ENCODE results near the gene RASAL2. TPM values are rescaled to one million over a fixed set of nuclear protein-coding genes. Genes with fewer than 3 reads are reported as not detected.
"Not testable (repeated sequence)": the region's sequence is repeated elsewhere in the genome, so short reads cannot be mapped to it uniquely, and the experiment has no call there.

Gene RASAL2
- total RNA-seq, 1 donor from 2014 or later = 12.4 TPM

DNA sequence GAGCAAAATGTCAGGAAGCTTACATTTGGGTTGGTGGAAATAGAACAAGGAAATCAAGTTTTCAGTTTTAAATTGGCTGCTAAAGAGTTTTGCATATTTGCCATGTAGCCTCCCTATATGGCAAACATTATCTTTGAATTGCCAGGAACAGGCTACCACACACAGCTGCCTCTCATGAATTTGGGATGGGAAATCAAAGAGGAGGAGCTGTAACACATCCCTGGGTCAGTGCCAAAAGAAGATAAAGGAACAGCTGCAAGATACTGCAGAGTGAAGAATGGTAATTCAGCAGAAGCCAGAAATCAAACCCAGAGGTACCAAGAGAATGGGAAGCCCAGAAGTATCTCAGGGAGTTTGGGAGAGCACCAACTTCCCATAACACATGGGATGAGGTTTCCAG, 18.6 kb upstream of the RASAL2 start:
- Histone ChIP-seq H3K36me3 (ENCODE audit: control insufficient read depth, insufficient read depth, low read length) (no peaks in the 10 kb centered on the region), H3K27me3 (ENCODE audit: control insufficient read depth, insufficient read depth, low read length) (no peaks in the 10 kb centered on the region), H3K4me3 (ENCODE audit: low read depth, low read length) (no peak overlapping the region)
- FAIRE-seq = no peak
- TF ChIP-seq, protein P1, sequence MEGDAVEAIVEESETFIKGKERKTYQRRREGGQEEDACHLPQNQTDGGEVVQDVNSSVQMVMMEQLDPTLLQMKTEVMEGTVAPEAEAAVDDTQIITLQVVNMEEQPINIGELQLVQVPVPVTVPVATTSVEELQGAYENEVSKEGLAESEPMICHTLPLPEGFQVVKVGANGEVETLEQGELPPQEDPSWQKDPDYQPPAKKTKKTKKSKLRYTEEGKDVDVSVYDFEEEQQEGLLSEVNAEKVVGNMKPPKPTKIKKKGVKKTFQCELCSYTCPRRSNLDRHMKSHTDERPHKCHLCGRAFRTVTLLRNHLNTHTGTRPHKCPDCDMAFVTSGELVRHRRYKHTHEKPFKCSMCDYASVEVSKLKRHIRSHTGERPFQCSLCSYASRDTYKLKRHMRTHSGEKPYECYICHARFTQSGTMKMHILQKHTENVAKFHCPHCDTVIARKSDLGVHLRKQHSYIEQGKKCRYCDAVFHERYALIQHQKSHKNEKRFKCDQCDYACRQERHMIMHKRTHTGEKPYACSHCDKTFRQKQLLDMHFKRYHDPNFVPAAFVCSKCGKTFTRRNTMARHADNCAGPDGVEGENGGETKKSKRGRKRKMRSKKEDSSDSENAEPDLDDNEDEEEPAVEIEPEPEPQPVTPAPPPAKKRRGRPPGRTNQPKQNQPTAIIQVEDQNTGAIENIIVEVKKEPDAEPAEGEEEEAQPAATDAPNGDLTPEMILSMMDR (IDR thresholded peaks at IDR 0.05; ENCODE audit: insufficient read depth, low read length, severe bottlenecking) = no peak
- DNase-seq (ENCODE audit: low read depth) = no peak

DNA sequence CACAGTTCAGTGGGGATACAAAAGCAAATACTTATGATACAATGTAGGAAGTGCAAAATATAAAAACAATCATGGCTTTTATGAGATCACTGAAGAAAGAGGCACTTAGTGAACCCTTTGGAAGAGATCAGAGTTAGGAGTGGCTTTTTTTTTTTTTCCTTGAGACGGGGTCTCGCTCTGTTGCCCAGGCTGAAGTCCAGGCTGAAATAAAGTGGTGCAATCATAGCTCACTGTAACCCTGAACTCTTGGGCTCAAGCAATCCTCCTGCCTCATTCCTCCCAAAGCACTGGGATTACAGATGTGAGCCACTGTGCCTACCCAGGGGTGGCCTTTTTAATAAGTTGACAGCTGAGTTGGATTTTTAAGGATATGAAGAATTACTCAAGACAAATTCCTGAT, 17.3 kb upstream of the RASAL2 start:
- Histone ChIP-seq H3K36me3 (ENCODE audit: control insufficient read depth, insufficient read depth, low read length) (no peaks in the 10 kb centered on the region), H3K27me3 (ENCODE audit: control insufficient read depth, insufficient read depth, low read length) (no peaks in the 10 kb centered on the region), H3K4me3 (ENCODE audit: low read depth, low read length) (no peak overlapping the region)
- DNase-seq (ENCODE audit: low read depth) = no peak
- TF ChIP-seq, protein P1 (IDR thresholded peaks at IDR 0.05; ENCODE audit: insufficient read depth, low read length, severe bottlenecking) = no peak
- FAIRE-seq = no peak

DNA sequence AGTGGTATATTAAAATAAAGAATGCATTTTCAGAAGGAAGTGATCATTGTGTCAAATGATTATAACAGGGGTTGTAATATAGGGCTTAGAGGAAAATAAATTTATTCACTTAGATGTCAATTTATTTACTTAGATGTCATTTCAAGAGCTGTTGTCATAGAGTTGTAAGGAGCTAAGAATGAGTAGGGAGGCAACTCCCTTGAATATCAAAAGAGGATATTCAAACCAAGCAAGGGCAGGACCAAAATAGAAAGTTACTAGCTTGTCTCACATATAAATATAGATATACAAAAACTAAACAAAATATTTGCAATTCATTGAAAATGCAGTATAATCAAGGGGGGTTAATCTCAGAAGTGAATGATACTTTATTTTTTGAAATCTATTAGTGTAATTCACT, 16.0 kb upstream of the RASAL2 start:
- no peak overlapping the region for H3K4me3 ChIP-seq (ENCODE audit: low read depth, low read length)
- FAIRE-seq (no peak), DNase-seq (ENCODE audit: low read depth) (no peak)
- TF ChIP-seq, protein P1 (IDR thresholded peaks at IDR 0.05; ENCODE audit: insufficient read depth, low read length, severe bottlenecking) = no peak
- no peaks in the 10 kb centered on the region for H3K36me3 ChIP-seq (ENCODE audit: control insufficient read depth, insufficient read depth, low read length)
- H3K27me3 ChIP-seq (ENCODE audit: control insufficient read depth, insufficient read depth, low read length) = no peaks in the 10 kb centered on the region

DNA sequence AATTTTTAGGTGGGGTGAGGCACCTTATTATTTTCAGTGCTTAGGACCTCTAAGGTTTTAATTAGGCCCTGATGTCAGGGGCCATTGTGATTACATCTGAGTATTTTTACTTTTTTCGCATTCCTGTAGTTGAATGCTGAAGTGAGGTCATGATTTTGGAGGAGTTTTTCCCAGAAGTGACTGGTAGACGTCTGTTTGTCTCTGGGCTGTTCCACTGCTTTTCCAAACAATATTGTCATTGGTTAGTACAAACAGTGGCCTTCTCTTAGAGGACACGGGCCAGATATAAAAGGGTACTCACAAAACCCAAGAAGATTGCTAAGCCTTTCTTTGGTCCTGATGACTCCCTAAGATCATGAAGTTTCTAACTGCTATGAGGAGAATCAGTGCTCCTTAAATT, 7.6 kb upstream of the RASAL2 start:
- no peak for DNase-seq (ENCODE audit: low read depth)
- TF ChIP-seq, protein P1 (IDR thresholded peaks at IDR 0.05; ENCODE audit: insufficient read depth, low read length, severe bottlenecking) = no peak
- no peak overlapping the region for H3K4me3 ChIP-seq (ENCODE audit: low read depth, low read length)
- no peaks in the 10 kb centered on the region for H3K27me3 ChIP-seq (ENCODE audit: control insufficient read depth, insufficient read depth, low read length)
- no peaks in the 10 kb centered on the region for H3K36me3 ChIP-seq (ENCODE audit: control insufficient read depth, insufficient read depth, low read length)
- no peak for FAIRE-seq

DNA sequence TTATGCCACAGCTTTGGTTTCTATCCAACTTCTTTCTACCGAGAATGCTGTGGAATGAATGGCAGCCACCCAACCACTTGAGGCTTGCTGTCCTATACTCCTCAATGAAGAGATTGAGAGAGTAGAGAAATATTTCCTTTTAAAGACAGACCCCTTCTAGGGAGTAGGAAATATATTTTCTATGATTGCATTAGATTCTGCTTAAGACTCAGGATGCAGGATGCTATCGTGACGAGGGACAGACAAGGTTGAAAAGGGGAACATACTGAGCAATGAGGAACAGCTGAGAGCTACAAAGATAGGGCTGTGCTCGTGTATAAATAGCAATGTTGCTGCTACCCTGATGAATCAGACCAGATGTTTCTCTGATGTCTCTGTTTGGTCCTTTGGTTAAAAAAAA, 7.1 kb upstream of the RASAL2 start:
- Histone ChIP-seq H3K36me3 (ENCODE audit: control insufficient read depth, insufficient read depth, low read length) (no peaks in the 10 kb centered on the region), H3K4me3 (ENCODE audit: low read depth, low read length) (no peak overlapping the region), H3K27me3 (ENCODE audit: control insufficient read depth, insufficient read depth, low read length) (no peaks in the 10 kb centered on the region)
- FAIRE-seq (no peak), DNase-seq (ENCODE audit: low read depth) (no peak)
- TF ChIP-seq, protein P1 (IDR thresholded peaks at IDR 0.05; ENCODE audit: insufficient read depth, low read length, severe bottlenecking) = no peak

DNA sequence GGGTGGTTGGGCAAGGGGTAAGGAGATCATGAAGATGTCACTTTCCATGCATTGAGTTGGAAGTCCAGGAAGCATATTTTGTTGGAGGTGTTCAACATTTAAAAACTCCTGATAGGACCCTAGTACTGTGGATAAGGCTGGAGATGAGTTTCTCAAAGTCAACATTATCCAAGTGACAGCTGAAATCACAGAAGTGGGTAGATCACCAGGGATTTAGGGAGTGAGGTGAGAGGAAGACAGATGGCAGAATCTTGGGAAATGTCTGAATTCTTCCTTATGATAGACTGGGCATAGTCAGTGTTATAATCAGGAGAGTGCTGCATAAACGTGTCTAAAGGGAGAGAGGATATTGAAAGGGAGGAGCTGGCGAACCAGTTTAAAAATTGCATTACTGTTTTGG, 5.3 kb upstream of the RASAL2 start:
- DNase-seq (ENCODE audit: low read depth) (no peak), FAIRE-seq (no peak)
- Histone ChIP-seq H3K36me3 (ENCODE audit: control insufficient read depth, insufficient read depth, low read length) (no peaks in the 10 kb centered on the region), H3K27me3 (ENCODE audit: control insufficient read depth, insufficient read depth, low read length) (no peaks in the 10 kb centered on the region), H3K4me3 (ENCODE audit: low read depth, low read length) (no peak overlapping the region)
- TF ChIP-seq, protein P1 (IDR thresholded peaks at IDR 0.05; ENCODE audit: insufficient read depth, low read length, severe bottlenecking) = no peak

DNA sequence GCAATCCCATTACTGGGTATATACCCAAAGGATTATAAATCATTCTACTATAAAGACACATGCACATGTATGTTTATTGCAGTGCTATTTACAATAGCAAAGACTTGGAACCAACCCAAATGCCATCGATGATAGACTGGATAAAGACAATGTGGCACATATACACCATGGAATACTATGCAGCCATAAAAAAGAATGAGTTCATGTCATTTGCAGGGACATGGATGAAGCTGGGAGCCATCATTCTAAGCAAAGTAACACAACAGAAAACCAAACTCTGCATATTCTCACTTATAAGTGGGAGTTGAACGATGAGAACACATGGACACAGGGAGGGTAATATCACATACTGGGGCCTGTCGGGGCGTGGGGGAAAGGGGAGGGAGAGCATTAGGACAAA, 2.5 kb upstream of the RASAL2 start:
- not testable (repeated sequence) for FAIRE-seq

More for the DNA sequence above, 2.5 kb upstream of the RASAL2 start:
- not testable (repeated sequence) for H3K36me3 ChIP-seq (ENCODE audit: control insufficient read depth, insufficient read depth, low read length); DNase-seq (ENCODE audit: low read depth); H3K4me3 ChIP-seq (ENCODE audit: low read depth, low read length); H3K27me3 ChIP-seq (ENCODE audit: control insufficient read depth, insufficient read depth, low read length)
